HepG2 (cell line): ENCODE results near the gene KRT12. TPM values are rescaled to one million over a fixed set of nuclear protein-coding genes. Genes with fewer than 3 reads are reported as not detected.
"Not testable (repeated sequence)": the region's sequence is repeated elsewhere in the genome, so short reads cannot be mapped to it uniquely, and the experiment has no call there.

ENCODE experiments used
- ATAC-seq: fragments of 200-7000 bp; cut with Tn5 transposase; 3 replicates; pipeline ENCODE4 v1.9.1; 2020; ENCODE audit warnings: mild to moderate bottlenecking, moderate library complexity
- BruUV-seq: library from RNA; stranded (reverse); fragments of 400-500 nt; replicated peaks from 2 replicates; lab custom pipeline; 2021; lab: Mats Ljungman, UMichigan
- CTCF ChIA-PET: fragments of 300-600 bp; formaldehyde crosslinking; extraction: SDS; loops from one replicate; lab custom pipeline; 2021; ENCODE audit warnings: low total read pairs, inconsistent platforms, low intra/inter-chr PET ratio; lab: Yijun Ruan, JAX
- POLR2A ChIA-PET: fragments of 350-600 bp; sonication (Branson Sonifier 250); formaldehyde crosslinking; loops from one replicate; lab custom pipeline; 2020; ENCODE audit warnings: antibody characterized with exemption, inconsistent platforms; lab: Yijun Ruan, JAX
- DNase-seq: peaks from one replicate; pipeline ENCODE4 v3.0.0-alpha.2; 2015; ENCODE audit warnings: low spot score
- FAIRE-seq: peaks from 3 replicates; lab custom pipeline; 2011; peaks lifted over from hg19 to GRCh38; lab: Jason Lieb, UNC
- H2AFZ ChIP-seq: one replicate; pipeline ENCODE4 v1.6.1; 2011; ENCODE audit warnings: low read length, inconsistent platforms
- H3K27ac ChIP-seq: fragments of 300-600 bp; 3 replicates; pipeline ENCODE4 v1.8.0; 2011; ENCODE audit warnings: mixed run types, mild to moderate bottlenecking, mixed read lengths, low read length, inconsistent platforms; ENCODE audit not compliant: insufficient read depth; ENCODE audit errors: extremely low read length
- H3K27me3 ChIP-seq, 2 experiments: fragments of 200-600 bp in 1 of 2; 2 replicates in 1 of 2; 3 replicates in 1 of 2; pipeline versions ENCODE4 v1.6.0 to v1.8.0; 2011; ENCODE audit warnings: low read length in 2 of 2, mild to moderate bottlenecking in 2 of 2, moderate library complexity in 2 of 2, inconsistent platforms in 1 of 2; ENCODE audit not compliant: insufficient read depth in 2 of 2, control insufficient read depth in 1 of 2
- H3K36me3 ChIP-seq, 2 experiments: fragments of 200-600 bp in 1 of 2; replicated peaks in 1 of 2; 2 replicates in 1 of 2; 3 replicates in 1 of 2; pipeline versions ENCODE4 v1.5.1 to v1.8.0; 2011; ENCODE audit warnings: low read length in 2 of 2, inconsistent platforms in 1 of 2; ENCODE audit not compliant: insufficient read depth in 2 of 2, control insufficient read depth in 1 of 2
- H3K4me1 ChIP-seq: 2 replicates; pipeline ENCODE4 v1.5.1; 2012; ENCODE audit warnings: low read length, inconsistent platforms; ENCODE audit not compliant: insufficient read depth
- H3K4me2 ChIP-seq: 2 replicates; pipeline ENCODE4 v1.6.0; 2011; ENCODE audit warnings: low read depth, low read length, inconsistent platforms
- H3K4me3 ChIP-seq, 3 experiments: fragments of 200-600 bp in 1 of 3; sonication (generic), shearing (Covaris generic) in 1 of 3; replicated peaks in 1 of 3; 2 replicates each; pipeline ENCODE4 v1.5.1; 2011 to 2016; ENCODE audit warnings: low read length in 3 of 3, inconsistent platforms in 2 of 3, low read depth in 2 of 3, mild to moderate bottlenecking in 2 of 3, control low read depth in 1 of 3, mixed read lengths in 1 of 3; ENCODE audit not compliant: insufficient read depth in 1 of 3
- H3K79me2 ChIP-seq: one replicate; pipeline ENCODE4 v1.6.1; 2011; ENCODE audit warnings: low read length, inconsistent platforms; ENCODE audit not compliant: insufficient read depth
- H3K9ac ChIP-seq: 2 replicates; pipeline ENCODE4 v1.6.0; 2011; ENCODE audit warnings: mild to moderate bottlenecking, low read depth, low read length, inconsistent platforms; ENCODE audit not compliant: insufficient read depth
- H3K9me3 ChIP-seq: 2 replicates; pipeline ENCODE4 v1.5.1; 2012; ENCODE audit warnings: mild to moderate bottlenecking, low read length
- H4K20me1 ChIP-seq: 2 replicates; pipeline ENCODE4 v1.6.0; 2011; ENCODE audit warnings: inconsistent platforms, mild to moderate bottlenecking, low read length, moderate library complexity; ENCODE audit not compliant: insufficient read depth
- CSRNP2 ChIP-seq: sonication (generic); formaldehyde crosslinking; conservative IDR thresholded peaks from 2 replicates; pipeline ENCODE4 v1.8.0; 2022; ENCODE audit warnings: low read depth, missing genetic modification reagents
- HHEX ChIP-seq: IDR thresholded peaks from 2 replicates; pipeline ENCODE4 v1.6.1; 2016; ENCODE audit warnings: control low read depth
- HMGXB3 ChIP-seq: sonication (generic); formaldehyde crosslinking; IDR thresholded peaks from 2 replicates; pipeline ENCODE4 v1.4.0; 2020; ENCODE audit warnings: missing genetic modification reagents, borderline replicate concordance
- PHF8 ChIP-seq: sonication (generic); formaldehyde crosslinking; IDR thresholded peaks from 2 replicates; pipeline ENCODE4 v1.5.0; 2020; ENCODE audit warnings: missing genetic modification reagents
- TCF7 ChIP-seq: sonication (generic); IDR thresholded peaks from 2 replicates; pipeline ENCODE4 v1.6.1; 2016; ENCODE audit warnings: antibody characterized with exemption, low read depth
- ZNF121 ChIP-seq: sonication (generic); formaldehyde crosslinking; IDR thresholded peaks from 2 replicates; pipeline ENCODE4 v1.5.0; 2020; ENCODE audit warnings: mild to moderate bottlenecking, missing genetic modification reagents
- WGBS: methylation state at CpG from one replicate; pipeline ENCODE4 v1.1.6; 2017; ENCODE audit warnings: low lambda C conversion rate; 5-methylcytosine and 5-hydroxymethylcytosine counted together
- in situ Hi-C: cut with HindIII; loops from 2 replicates; pipeline ENCODE4 v1.10.0; 2017; ENCODE audit warnings: low pct_unique_long_range_greater_than_20kb; ENCODE audit not compliant: extremely low pct_ligation_motif_present
- intact Hi-C: fragments of 100-400 bp; cut with micrococcal nuclease; formaldehyde crosslinking; loops from one replicate; pipeline ENCODE4 v1.10.0; 2022; ENCODE audit not compliant: unreplicated experiment
- polyA plus RNA-seq, 8 experiments: library from polyadenylated mRNA; depleted of rRNA in 3 of 8; stranded (reverse) in 7 of 8; unstranded in 1 of 8; fragments of >200 nt; fragmentation: Illumina TruSeq in 4 of 8; extraction: Trizol in 4 of 8; gene quantifications; 2 replicates each; pipeline versions ENCODE4 v1.2.1 to v1.2.3, GENCODE V29; 2011 to 2016; ENCODE audit warnings: low read depth in 4 of 8, missing spikeins in 1 of 8, mixed read lengths in 1 of 8; ENCODE audit not compliant: insufficient read depth in 1 of 8
- total RNA-seq, 5 experiments: library from RNA; depleted of rRNA; stranded (reverse); fragments of >200 nt; fragmentation: Illumina TruSeq; extraction: Trizol; gene quantifications; 2 replicates each; pipeline ENCODE4 v1.2.3, GENCODE V29; 2016; ENCODE audit warnings: low read depth in 1 of 5
- TF ChIP-seq, protein P1 (sequence below): sonication (generic); formaldehyde crosslinking; IDR thresholded peaks from 2 replicates; pipeline ENCODE4 v1.4.0; 2020; ENCODE audit warnings: missing genetic modification reagents, borderline replicate concordance

Gene KRT12
- total and polyA plus RNA-seq, 2 of the 13 experiments (the other 11 are each of a cell fraction or from before 2014, with no cell fraction given), result 0.07 to 0.09 TPM

DNA sequence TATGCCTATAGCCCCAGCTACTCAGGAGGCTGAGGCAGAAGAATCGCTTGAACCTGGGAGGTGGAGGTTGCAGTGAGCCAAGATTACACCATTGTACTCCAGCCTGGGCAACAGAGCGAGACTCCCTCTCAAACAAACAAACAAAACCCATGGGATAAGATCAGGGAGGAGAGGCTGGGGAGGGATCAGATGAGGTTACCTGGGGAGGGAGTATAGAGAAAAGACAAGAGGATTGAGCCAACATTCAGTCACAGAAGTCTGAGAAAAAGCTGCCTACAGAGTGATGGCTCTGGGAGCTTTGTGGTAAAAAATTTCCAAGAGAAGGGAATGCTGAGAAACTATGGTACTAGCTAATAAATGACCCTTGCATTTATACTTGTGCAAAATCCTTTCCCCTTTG, 8.4 kb downstream of the KRT12 start:
- H3K4me3 ChIP-seq, H3K79me2 ChIP-seq, H3K4me2 ChIP-seq, H3K9me3 ChIP-seq, FAIRE-seq, H3K27ac ChIP-seq, CTCF ChIA-PET, H3K36me3 ChIP-seq, ATAC-seq, BruUV-seq, H4K20me1 ChIP-seq, H3K27me3 ChIP-seq, DNase-seq, H2AFZ ChIP-seq, H3K9ac ChIP-seq, H3K4me1 ChIP-seq: not testable (repeated sequence)
- POLR2A ChIA-PET, result interaction anchor here (0.6 to 1.4 kb wide), 2 partner anchors 670 to 804 kb away, joined by 3 read pairs; no protein-coding TSS in a partner anchor
- 29% methylated on average over 2 of the region's 2 CpGs for WGBS
- in situ Hi-C loops, result loop anchor here (5.0 kb wide), 1 partner anchor 464 kb away; no protein-coding TSS in a partner anchor
- TF ChIP-seq ZNF121, result 0 out of 2 replicates have a peak, but pooled peaks have one; percentile 28
- intact Hi-C loops, result loop anchor here (5.0 kb wide), 2 partner anchors 44 to 464 kb away; no protein-coding TSS in a partner anchor

GRCh38 chr17:40857535-40857934, 9.5 kb downstream of the KRT12 start:
- no TSS peak for BruUV-seq
- no peak overlapping the region for H2AFZ ChIP-seq
- no peaks in the 10 kb centered on the region for H3K36me3 ChIP-seq
- no peak overlapping the region for H3K4me3 ChIP-seq
- H3K4me2 ChIP-seq, result no peak overlapping the region
- H3K9me3 ChIP-seq, result no peaks in the 10 kb centered on the region
- CTCF ChIA-PET, result interaction anchor here (0.7 to 2.3 kb wide), 5 partner anchors 630 to 809 kb away, joined by 3 to 12 read pairs (median 4); no protein-coding TSS in a partner anchor
- H3K27me3 ChIP-seq, result no peaks in the 10 kb centered on the region
- no peak overlapping the region for H3K9ac ChIP-seq
- 48% methylated on average over 5 of the region's 5 CpGs for WGBS
- in situ Hi-C loops, result loop anchor here (5.0 kb wide), 1 partner anchor 465 kb away; no protein-coding TSS in a partner anchor
- H4K20me1 ChIP-seq, result no peaks in the 10 kb centered on the region
- H3K27ac ChIP-seq, result no peak overlapping the region
- POLR2A ChIA-PET, result no interaction called here
- H3K79me2 ChIP-seq, result no peaks in the 10 kb centered on the region
- DNase-seq (no peak), ATAC-seq (no peak), FAIRE-seq (no peak)
- H3K4me1 ChIP-seq, result peaks cover 10% of the 10 kb centered on the region; the same call in 1 of the 2 replicates
- intact Hi-C loops, result loop anchor here (1.0 to 5.0 kb wide), 3 partner anchors 45 to 465 kb away; no protein-coding TSS in a partner anchor
- TF ChIP-seq HHEX (no peak), HMGXB3 (no peak), TCF7 (no peak), PHF8 (no peak), CSRNP2 (CRISPR knock-in tag) (no peak)
- TF ChIP-seq, protein P1, sequence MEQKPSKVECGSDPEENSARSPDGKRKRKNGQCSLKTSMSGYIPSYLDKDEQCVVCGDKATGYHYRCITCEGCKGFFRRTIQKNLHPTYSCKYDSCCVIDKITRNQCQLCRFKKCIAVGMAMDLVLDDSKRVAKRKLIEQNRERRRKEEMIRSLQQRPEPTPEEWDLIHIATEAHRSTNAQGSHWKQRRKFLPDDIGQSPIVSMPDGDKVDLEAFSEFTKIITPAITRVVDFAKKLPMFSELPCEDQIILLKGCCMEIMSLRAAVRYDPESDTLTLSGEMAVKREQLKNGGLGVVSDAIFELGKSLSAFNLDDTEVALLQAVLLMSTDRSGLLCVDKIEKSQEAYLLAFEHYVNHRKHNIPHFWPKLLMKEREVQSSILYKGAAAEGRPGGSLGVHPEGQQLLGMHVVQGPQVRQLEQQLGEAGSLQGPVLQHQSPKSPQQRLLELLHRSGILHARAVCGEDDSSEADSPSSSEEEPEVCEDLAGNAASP (CRISPR knock-in tag), result no peak
- TF ChIP-seq, all 625 proteins: peak for 0
